ENCODE results near the gene AFDN.

DNA sequence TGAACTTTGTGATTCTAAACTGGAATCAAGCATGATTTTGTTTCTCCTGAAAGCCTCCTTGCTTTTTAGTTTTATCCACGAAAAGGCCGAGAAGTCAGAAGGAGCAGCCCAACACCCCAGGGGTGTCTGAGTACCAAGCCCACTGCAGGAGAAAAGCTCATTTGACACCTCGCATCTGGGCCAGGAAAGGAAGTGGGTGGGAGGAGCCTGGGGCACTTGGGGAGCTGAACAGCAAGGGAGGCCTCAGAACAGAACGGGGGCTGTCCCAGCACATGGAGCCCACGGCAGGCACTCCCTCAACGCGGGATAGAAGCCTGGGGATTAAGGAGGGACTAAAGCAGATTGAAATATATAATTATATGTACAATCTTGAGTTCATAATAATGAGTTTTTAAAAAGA lies 177.3 kb downstream of the AFDN start:
- TF ChIP-seq, protein P1, sequence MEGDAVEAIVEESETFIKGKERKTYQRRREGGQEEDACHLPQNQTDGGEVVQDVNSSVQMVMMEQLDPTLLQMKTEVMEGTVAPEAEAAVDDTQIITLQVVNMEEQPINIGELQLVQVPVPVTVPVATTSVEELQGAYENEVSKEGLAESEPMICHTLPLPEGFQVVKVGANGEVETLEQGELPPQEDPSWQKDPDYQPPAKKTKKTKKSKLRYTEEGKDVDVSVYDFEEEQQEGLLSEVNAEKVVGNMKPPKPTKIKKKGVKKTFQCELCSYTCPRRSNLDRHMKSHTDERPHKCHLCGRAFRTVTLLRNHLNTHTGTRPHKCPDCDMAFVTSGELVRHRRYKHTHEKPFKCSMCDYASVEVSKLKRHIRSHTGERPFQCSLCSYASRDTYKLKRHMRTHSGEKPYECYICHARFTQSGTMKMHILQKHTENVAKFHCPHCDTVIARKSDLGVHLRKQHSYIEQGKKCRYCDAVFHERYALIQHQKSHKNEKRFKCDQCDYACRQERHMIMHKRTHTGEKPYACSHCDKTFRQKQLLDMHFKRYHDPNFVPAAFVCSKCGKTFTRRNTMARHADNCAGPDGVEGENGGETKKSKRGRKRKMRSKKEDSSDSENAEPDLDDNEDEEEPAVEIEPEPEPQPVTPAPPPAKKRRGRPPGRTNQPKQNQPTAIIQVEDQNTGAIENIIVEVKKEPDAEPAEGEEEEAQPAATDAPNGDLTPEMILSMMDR (IDR thresholded peaks at IDR 0.05), result no peak
- no peak for TF ChIP-seq POLR2AphosphoS5 (IDR thresholded peaks at IDR 0.05)
- TF ChIP-seq POLR2A (IDR thresholded peaks at IDR 0.05), result no peak
- TF ChIP-seq EP300 (IDR thresholded peaks at IDR 0.05; ENCODE audit: low read depth), result no peak
